GM12801 (cell line): ENCODE results near the gene ITM2B.

Experiments used
- CTCF ChIP-seq: IDR thresholded peaks from one replicate; pipeline ENCODE4 v1.5.1; 2011; ENCODE audit warnings: control low read depth; ENCODE audit not compliant: insufficient read length; ENCODE audit errors: extremely low read depth

ITM2B gene

DNA sequence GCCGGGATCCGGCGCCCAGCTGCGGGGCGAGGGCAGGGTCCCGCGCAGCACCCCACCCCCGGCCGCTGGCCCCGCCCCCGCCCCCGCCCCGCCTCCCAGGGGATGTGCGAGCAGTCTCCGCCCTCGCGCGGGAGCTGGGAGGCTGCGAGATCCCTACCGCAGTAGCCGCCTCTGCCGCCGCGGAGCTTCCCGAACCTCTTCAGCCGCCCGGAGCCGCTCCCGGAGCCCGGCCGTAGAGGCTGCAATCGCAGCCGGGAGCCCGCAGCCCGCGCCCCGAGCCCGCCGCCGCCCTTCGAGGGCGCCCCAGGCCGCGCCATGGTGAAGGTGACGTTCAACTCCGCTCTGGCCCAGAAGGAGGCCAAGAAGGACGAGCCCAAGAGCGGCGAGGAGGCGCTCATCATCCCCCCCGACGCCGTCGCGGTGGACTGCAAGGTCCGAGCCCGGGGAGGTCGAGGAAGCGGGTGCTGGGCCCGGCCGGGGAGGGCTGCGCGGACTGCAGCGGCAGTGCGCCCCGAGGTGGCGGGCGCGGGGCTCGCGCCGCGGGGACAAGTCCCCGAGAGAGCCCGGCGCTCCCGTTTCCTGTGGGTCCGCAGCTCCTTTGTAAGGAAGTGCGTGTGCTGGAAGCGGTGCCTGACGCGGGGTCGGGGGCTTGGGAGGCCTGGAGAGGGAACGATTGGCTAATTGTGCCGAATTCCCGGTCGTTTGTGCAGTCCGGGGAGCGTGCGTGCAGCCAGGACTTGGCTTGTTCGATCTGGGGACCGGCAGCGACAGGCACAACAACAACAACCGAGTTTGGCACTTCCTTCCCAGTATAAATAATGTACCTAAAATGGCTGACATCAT, at the start of gene ITM2B:
ITM2B (plus strand) TSS at position 161 of the 843 bp plus-strand sequence; CDS start at position 316, 155 bp downstream.
- TF ChIP-seq CTCF: no peak

DNA sequence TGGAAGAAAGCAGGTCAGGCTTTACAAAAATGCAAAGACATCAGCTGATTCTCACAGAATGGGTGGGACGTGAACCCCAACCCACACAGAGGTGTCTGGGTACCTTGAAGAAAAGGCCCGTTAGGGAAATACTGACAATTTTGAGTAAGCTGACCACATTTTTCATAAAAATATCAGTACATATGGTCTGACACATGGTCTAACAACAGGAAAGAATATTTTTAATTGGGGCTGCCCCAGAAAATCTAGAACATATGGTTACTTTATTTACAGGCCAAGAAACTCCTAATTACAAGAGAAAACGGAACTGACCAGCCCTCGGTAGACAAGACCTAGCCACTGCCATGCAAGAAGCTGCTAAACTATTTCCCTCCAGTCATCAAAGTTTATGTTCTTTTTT, 48.7 kb upstream of the ITM2B start:
- TF ChIP-seq CTCF: no peak

GRCh38 chr13:48185018-48185417, 48.0 kb upstream of the ITM2B start:
- TF ChIP-seq CTCF: no peak

DNA sequence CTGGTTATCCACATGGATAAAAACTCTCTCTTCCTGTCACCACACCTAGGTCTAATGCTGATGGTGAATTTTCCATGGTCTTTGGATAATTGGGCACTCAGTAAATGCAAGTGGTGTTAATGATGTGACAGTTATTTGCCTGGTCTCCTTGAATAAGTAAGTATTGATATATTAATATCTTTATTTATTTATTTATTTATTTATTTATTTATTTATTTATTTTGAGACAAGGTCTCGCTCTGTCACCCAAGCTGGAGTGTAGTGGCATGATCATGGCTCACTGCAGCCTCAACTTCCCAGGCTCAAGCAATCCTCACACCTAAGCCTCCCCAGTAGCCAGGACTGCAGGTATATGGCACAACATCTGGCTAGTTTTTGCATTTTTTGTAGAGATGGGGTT, 46.3 kb upstream of the ITM2B start:
- TF ChIP-seq CTCF: no peak

DNA sequence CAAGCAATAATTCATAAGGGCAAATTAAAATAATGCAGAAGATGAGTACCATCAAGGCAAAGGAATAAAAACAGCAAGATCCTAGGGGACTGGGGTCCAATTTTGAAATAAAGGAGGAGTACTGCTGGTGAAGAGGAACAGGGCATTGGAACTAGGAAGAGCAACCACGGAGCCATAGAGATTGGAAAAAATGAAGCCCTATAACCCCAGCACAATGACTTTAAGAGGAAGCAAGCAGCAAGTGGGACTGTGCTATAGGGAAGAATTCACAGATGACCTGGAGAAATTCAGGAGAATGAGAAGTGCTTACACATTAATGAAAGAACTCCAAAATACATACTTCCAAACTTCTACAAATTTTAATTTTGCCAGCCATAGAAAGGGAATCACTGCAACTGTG, 44.9 kb upstream of the ITM2B start:
- no peak for TF ChIP-seq CTCF

- TF ChIP-seq CTCF: no peak
These were observed 44.4 kb upstream of the ITM2B start for GRCh38 chr13:48188601-48189000.

DNA sequence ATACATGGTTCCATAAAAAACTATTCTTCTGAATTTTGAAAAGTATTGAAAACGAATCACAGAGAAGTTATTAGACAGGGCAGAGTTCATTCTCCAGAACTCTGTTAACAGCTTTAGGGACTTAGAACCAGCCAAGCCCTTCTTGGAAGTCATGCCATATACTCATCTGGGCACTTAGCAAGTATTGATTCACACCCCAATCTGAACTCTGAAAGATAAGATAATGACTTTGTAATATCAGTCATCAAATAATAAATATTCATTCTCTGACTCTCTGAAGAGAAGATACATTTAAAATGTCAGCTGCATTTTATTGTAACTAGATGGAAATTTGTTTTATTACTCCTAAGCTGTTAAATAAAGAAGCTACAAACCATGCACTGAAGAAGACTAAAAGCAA, 43.8 kb upstream of the ITM2B start:
- TF ChIP-seq CTCF: no peak
